Parathyroid adenoma (tissue), 2 donors: Measurements from ENCODE around the gene ONECUT3.

Source experiments
- H2AFZ ChIP-seq: fragments of 300-600 bp; sonication (generic); one replicate; pipeline ENCODE4 v1.7.0; 2017; ENCODE audit warnings: antibody characterized with exemption, mild to moderate bottlenecking
- H3K27ac ChIP-seq: fragments of 300-600 bp; sonication (generic); one replicate; pipeline ENCODE4 v1.7.0; 2017
- H3K27me3 ChIP-seq: fragments of 300-600 bp; sonication (generic); one replicate; pipeline ENCODE4 v1.7.0; 2017; ENCODE audit warnings: low read length; ENCODE audit not compliant: control insufficient read depth, insufficient read depth
- H3K36me3 ChIP-seq: fragments of 300-600 bp; sonication (generic); one replicate; pipeline ENCODE4 v1.7.0; 2017; ENCODE audit warnings: low read length; ENCODE audit not compliant: control insufficient read depth, insufficient read depth
- H3K4me1 ChIP-seq: fragments of 300-600 bp; sonication (generic); one replicate; pipeline ENCODE4 v1.7.0; 2017; ENCODE audit warnings: control low read depth
- H3K4me2 ChIP-seq: fragments of 300-600 bp; sonication (generic); one replicate; pipeline ENCODE4 v1.7.0; 2017; ENCODE audit warnings: low read length
- H3K4me3 ChIP-seq: fragments of 300-600 bp; sonication (generic); one replicate; pipeline ENCODE4 v1.7.0; 2017; ENCODE audit warnings: low read depth, low read length
- H3K79me2 ChIP-seq: fragments of 300-600 bp; sonication (generic); one replicate; pipeline ENCODE4 v1.7.0; 2017; ENCODE audit warnings: control low read depth
- H3K9ac ChIP-seq: fragments of 300-600 bp; sonication (generic); one replicate; pipeline ENCODE4 v1.7.0; 2017; ENCODE audit warnings: mild to moderate bottlenecking
- H3K9me3 ChIP-seq: fragments of 300-600 bp; sonication (generic); one replicate; pipeline ENCODE4 v1.7.0; 2017; ENCODE audit warnings: low read length; ENCODE audit not compliant: control insufficient read depth
- CTCF ChIP-seq: fragments of 300-600 bp; sonication (generic); IDR thresholded peaks from one replicate; pipeline ENCODE4 v1.7.0; 2017; ENCODE audit warnings: antibody characterized with exemption, mild to moderate bottlenecking
- donor health status: primary hyperparathyroidism.

Gene ONECUT3

GRCh38 chr19:1774989-1775772, 21.9 kb downstream of the ONECUT3 start:
- H3K4me3 ChIP-seq: no peak overlapping the region
- H2AFZ ChIP-seq: no peak overlapping the region
- H3K79me2 ChIP-seq: no peaks in the 10 kb centered on the region
- H3K4me2 ChIP-seq: no peak overlapping the region
- H3K27ac ChIP-seq: no peak overlapping the region
- H3K9ac ChIP-seq: no peak overlapping the region
- H3K36me3 ChIP-seq: no peaks in the 10 kb centered on the region
- peaks cover 12% of the 10 kb centered on the region for H3K27me3 ChIP-seq
- no peaks in the 10 kb centered on the region for H3K9me3 ChIP-seq
- no peaks in the 10 kb centered on the region for H3K4me1 ChIP-seq
- TF ChIP-seq CTCF: no peak

GRCh38 chr19:1775951-1776605, 22.8 kb downstream of the ONECUT3 start:
- Histone ChIP-seq H3K36me3 (no peaks in the 10 kb centered on the region), H3K27me3 (peaks cover 12% of the 10 kb centered on the region), H3K9ac (no peak overlapping the region), H2AFZ (no peak overlapping the region), H3K9me3 (no peaks in the 10 kb centered on the region), H3K4me2 (no peak overlapping the region), H3K79me2 (no peaks in the 10 kb centered on the region), H3K4me1 (no peaks in the 10 kb centered on the region), H3K4me3 (no peak overlapping the region), H3K27ac (no peak overlapping the region)
- no peak for TF ChIP-seq CTCF

- no peaks in the 10 kb centered on the region for H3K36me3 ChIP-seq
- H3K4me1 ChIP-seq: no peaks in the 10 kb centered on the region
- no peak for TF ChIP-seq CTCF
- H3K9ac ChIP-seq: no peak overlapping the region
- H3K9me3 ChIP-seq: no peaks in the 10 kb centered on the region
- H3K27ac ChIP-seq: no peak overlapping the region
- H3K4me3 ChIP-seq: no peak overlapping the region
- peaks cover 12% of the 10 kb centered on the region for H3K27me3 ChIP-seq
- H3K79me2 ChIP-seq: no peaks in the 10 kb centered on the region
- no peak overlapping the region for H2AFZ ChIP-seq
- H3K4me2 ChIP-seq: no peak overlapping the region
These were observed 23.4 kb downstream of the ONECUT3 start for GRCh38 chr19:1776606-1777147.

GRCh38 chr19:1777149-1777548, 23.8 kb downstream of the ONECUT3 start:
- peaks cover 12% of the 10 kb centered on the region for H3K27me3 ChIP-seq
- no peak for TF ChIP-seq CTCF

More at GRCh38 chr19:1777149-1777548, 23.8 kb downstream of the ONECUT3 start:
- Histone ChIP-seq H3K4me3 (no peak overlapping the region), H3K4me1 (no peaks in the 10 kb centered on the region), H2AFZ (no peak overlapping the region), H3K4me2 (no peak overlapping the region), H3K36me3 (no peaks in the 10 kb centered on the region), H3K27ac (no peak overlapping the region), H3K79me2 (no peaks in the 10 kb centered on the region), H3K9me3 (no peaks in the 10 kb centered on the region), H3K9ac (no peak overlapping the region)
